ENCODE measurements around the gene CDC42BPB. TPM values are rescaled to one million over a fixed set of nuclear protein-coding genes. Genes with fewer than 3 reads are reported as not detected.

CDC42BPB gene
- total and polyA plus RNA-seq, 2 of the 13 experiments (the other 11 are each of a cell fraction or from before 2014, with no cell fraction given) = 19.7 to 32.3 TPM

GRCh38 chr14:103099081-103099732 lies 41.9 kb upstream of the CDC42BPB start (continued):
- TF ChIP-seq RORA (CRISPR knock-in tag; IDR thresholded peaks at IDR 0.05) (no peak), THAP7 (CRISPR knock-in tag; IDR thresholded peaks at IDR 0.05) (no peak), ZNF382 (CRISPR knock-in tag; IDR thresholded peaks at IDR 0.05; ENCODE audit: borderline replicate concordance) (no peak), GZF1 (CRISPR knock-in tag; IDR thresholded peaks at IDR 0.05) (no peak), POLR2A (IDR thresholded peaks at IDR 0.05; ENCODE audit: insufficient read depth in 1 of 2, low read depth in 2 of 2, low read length in 2 of 2) (peak in 1 of 2 experiments; percentile 81; a peak in 2 of 4 replicates), LCORL (IDR thresholded peaks at IDR 0.05) (peak; percentile 43; the same call in 1 of the 2 replicates), LCORL (CRISPR knock-in tag; IDR thresholded peaks at IDR 0.05) (peak; percentile 99), ZSCAN30 (CRISPR knock-in tag; IDR thresholded peaks at IDR 0.05) (0 out of 2 replicates have a peak, but pooled peaks have one; percentile 51), ISX (CRISPR knock-in tag; conservative IDR thresholded peaks at IDR 0.05) (no peak), RBM22 (optimal IDR thresholded peaks at IDR 0.05; ENCODE audit: low read length) (peak; percentile 93), ZNF672 (CRISPR knock-in tag; IDR thresholded peaks at IDR 0.05) (peak; percentile 73; the same call in 1 of the 2 replicates), ZNF589 (CRISPR knock-in tag; conservative IDR thresholded peaks at IDR 0.05) (peak; percentile 66), ZNF790 (CRISPR knock-in tag; IDR thresholded peaks at IDR 0.05; ENCODE audit: borderline replicate concordance) (no peak), DZIP1 (CRISPR knock-in tag; IDR thresholded peaks at IDR 0.05) (peak; percentile 32; the same call in 1 of the 2 replicates), ZNF780A (CRISPR knock-in tag; IDR thresholded peaks at IDR 0.05) (peak; percentile 90), ZKSCAN8 (CRISPR knock-in tag; IDR thresholded peaks at IDR 0.05; ENCODE audit: borderline replicate concordance) (peak; percentile 74; the same call in 1 of the 2 replicates), ZBTB1 (CRISPR knock-in tag; IDR thresholded peaks at IDR 0.05; ENCODE audit: borderline replicate concordance) (no peak)
- TF ChIP-seq, protein P1, sequence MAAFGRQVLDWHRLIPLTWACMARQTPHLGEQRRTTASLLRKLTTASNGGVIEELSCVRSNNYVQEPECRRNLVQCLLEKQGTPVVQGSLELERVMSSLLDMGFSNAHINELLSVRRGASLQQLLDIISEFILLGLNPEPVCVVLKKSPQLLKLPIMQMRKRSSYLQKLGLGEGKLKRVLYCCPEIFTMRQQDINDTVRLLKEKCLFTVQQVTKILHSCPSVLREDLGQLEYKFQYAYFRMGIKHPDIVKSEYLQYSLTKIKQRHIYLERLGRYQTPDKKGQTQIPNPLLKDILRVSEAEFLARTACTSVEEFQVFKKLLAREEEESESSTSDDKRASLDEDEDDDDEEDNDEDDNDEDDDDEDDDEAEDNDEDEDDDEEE (CRISPR knock-in tag; IDR thresholded peaks at IDR 0.05) = no peak
- TF ChIP-seq, protein P2, sequence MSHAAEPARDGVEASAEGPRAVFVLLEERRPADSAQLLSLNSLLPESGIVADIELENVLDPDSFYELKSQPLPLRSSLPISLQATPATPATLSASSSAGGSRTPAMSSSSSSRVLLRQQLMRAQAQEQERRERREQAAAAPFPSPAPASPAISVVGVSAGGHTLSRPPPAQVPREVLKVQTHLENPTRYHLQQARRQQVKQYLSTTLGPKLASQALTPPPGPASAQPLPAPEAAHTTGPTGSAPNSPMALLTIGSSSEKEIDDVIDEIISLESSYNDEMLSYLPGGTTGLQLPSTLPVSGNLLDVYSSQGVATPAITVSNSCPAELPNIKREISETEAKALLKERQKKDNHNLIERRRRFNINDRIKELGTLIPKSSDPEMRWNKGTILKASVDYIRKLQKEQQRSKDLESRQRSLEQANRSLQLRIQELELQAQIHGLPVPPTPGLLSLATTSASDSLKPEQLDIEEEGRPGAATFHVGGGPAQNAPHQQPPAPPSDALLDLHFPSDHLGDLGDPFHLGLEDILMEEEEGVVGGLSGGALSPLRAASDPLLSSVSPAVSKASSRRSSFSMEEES (CRISPR knock-in tag; IDR thresholded peaks at IDR 0.05) = peak; percentile 36; the same call in 1 of the 2 replicates
- TF ChIP-seq, protein P3, sequence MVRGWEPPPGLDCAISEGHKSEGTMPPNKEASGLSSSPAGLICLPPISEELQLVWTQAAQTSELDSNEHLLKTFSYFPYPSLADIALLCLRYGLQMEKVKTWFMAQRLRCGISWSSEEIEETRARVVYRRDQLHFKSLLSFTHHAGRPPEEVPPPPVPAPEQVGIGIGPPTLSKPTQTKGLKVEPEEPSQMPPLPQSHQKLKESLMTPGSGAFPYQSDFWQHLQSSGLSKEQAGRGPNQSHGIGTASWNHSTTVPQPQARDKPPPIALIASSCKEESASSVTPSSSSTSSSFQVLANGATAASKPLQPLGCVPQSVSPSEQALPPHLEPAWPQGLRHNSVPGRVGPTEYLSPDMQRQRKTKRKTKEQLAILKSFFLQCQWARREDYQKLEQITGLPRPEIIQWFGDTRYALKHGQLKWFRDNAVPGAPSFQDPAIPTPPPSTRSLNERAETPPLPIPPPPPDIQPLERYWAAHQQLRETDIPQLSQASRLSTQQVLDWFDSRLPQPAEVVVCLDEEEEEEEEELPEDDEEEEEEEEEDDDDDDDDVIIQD (CRISPR knock-in tag; IDR thresholded peaks at IDR 0.05; ENCODE audit: low read depth) = 0 out of 2 replicates have a peak, but pooled peaks have one; percentile 42
- TF ChIP-seq, protein P4, sequence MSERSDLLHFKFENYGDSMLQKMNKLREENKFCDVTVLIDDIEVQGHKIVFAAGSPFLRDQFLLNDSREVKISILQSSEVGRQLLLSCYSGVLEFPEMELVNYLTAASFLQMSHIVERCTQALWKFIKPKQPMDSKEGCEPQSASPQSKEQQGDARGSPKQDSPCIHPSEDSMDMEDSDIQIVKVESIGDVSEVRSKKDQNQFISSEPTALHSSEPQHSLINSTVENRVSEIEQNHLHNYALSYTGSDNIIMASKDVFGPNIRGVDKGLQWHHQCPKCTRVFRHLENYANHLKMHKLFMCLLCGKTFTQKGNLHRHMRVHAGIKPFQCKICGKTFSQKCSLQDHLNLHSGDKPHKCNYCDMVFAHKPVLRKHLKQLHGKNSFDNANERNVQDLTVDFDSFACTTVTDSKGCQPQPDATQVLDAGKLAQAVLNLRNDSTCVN (CRISPR knock-in tag; IDR thresholded peaks at IDR 0.05; ENCODE audit: borderline replicate concordance) = no peak
